Measurements from ENCODE around the gene TROAP.

Gene TROAP

GRCh38 chr12:49364989-49365388 is 41.9 kb downstream of the TROAP start:
- no peak overlapping the region for H3K27ac ChIP-seq

GRCh38 chr12:49365542-49365941 is 42.5 kb downstream of the TROAP start:
- no peak overlapping the region for H3K27ac ChIP-seq
- TF ChIP-seq ZFX (IDR thresholded peaks at IDR 0.05) (no peak), CTCF (conservative IDR thresholded peaks at IDR 0.05) (no peak)

More at GRCh38 chr12:49364989-49365388, 41.9 kb downstream of the TROAP start:
- TF ChIP-seq ZFX (IDR thresholded peaks at IDR 0.05) = no peak
- TF ChIP-seq CTCF (conservative IDR thresholded peaks at IDR 0.05) = no peak

- TF ChIP-seq ZFX (IDR thresholded peaks at IDR 0.05) (no peak), CTCF (conservative IDR thresholded peaks at IDR 0.05) (no peak)
- peak overlapping the region; percentile 99 for H3K27ac ChIP-seq
These were observed 43.1 kb downstream of the TROAP start for GRCh38 chr12:49366096-49366651.

- H3K27ac ChIP-seq = peak overlapping the region; percentile 99
- peak; percentile 56; the same call in 1 of the 2 replicates for TF ChIP-seq ZFX (IDR thresholded peaks at IDR 0.05)
- peak; percentile 31 for TF ChIP-seq CTCF (conservative IDR thresholded peaks at IDR 0.05)
These were observed 43.8 kb downstream of the TROAP start for GRCh38 chr12:49366652-49367380.

- H3K27ac ChIP-seq = peak within 1 kb of the TSS; percentile 99
- TF ChIP-seq CTCF (conservative IDR thresholded peaks at IDR 0.05) (no peak), ZFX (IDR thresholded peaks at IDR 0.05) (no peak)
These were observed 44.6 kb downstream of the TROAP start, which contains the start of gene SPATS2 for GRCh38 chr12:49367381-49368239. Gene SPATS2 (plus strand): TSS chr12:49367462. CDS start chr12:49461013, 93,551 bp downstream.

- H3K27ac ChIP-seq = no peak overlapping the region
- TF ChIP-seq CTCF (conservative IDR thresholded peaks at IDR 0.05) (no peak), ZFX (IDR thresholded peaks at IDR 0.05) (no peak)
These were observed 45.2 kb downstream of the TROAP start for GRCh38 chr12:49368240-49368600.

Measured in C4-2B (cell line).